GM19452 (cell line): Measurements from ENCODE around the gene SLC22A4.

Source experiments
- ATAC-seq: cut with Tn5 transposase; IDR thresholded peaks from one replicate; pipeline ENCODE4 v1.9.1; 2021; ENCODE audit not compliant: unreplicated experiment

The SLC22A4 gene

DNA sequence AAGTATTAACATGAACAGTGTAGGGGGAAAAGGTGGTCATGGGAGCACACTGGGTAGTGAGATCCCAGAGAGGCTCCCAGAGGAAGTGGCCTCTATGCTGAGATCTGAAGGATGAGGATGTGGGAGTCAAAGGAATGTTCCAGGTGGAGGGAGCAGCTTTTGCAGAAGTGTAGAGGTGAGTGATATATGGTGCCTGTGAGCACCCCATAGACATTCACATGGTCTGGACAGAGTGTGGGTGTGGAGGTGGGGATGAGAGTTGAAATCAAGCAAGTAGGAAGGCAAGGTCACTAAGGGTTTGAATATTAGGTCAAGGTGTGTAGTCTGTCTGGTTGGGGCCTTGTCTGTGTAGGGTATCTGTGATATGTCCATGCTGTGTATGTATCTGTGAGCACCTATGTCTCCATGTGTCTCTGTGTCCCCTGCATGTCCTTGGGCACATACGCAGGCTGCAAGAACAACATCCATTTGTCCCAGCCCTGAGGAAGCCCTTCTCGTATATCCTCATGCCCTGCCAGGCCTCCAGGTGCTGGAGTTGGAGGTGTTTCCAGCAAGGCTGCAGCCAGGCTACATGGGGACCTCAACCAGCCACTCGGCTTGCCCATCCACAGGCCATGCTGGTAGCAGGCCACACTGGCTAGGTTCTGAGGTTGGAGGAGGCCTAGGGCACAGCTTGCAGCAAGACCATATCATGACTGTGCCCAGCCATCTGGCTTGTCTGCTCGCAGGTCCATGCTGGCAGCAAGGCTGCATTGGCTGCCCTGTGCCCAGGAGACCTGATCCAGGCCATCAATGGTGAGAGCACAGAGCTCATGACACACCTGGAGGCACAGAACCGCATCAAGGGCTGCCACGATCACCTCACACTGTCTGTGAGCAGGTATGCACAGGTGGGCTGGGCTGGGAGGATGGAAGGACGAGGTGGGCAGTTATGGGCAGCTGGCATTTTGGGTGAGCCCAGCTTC is 32.0 kb upstream of the SLC22A4 start:
- ATAC-seq: no peak

DNA sequence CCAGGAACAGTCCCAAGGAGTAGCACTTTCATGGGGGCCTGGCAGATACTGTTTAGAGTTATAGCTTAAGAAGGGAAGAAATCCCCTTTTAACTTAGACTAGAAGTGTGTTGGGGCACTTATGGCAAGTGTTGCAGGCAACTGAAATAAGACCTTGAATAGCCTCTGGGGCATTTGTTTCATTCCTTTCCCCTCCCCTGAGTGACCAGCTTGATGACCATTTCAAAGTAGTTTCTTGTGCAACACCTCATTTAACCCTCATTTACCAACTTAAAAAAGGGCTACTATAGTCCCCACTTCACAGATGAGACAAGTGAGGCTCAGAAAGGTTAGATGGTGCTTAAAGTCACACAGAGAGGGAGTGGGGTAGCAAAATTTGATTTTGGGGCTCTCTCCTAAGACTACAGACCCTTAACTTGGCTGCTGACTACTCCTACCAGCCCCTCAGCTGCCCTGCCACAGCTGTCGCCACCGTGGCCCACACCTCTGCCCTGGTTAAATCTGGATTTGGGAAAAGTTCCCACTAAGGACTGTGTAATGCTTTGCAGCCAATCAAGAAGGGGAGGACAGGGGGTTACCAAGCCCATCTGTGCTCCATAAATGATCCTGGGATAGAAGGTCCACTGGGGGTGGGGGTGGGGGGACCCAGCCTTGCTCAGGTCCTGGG is 31.2 kb upstream of the SLC22A4 start:
- ATAC-seq: no peak

DNA sequence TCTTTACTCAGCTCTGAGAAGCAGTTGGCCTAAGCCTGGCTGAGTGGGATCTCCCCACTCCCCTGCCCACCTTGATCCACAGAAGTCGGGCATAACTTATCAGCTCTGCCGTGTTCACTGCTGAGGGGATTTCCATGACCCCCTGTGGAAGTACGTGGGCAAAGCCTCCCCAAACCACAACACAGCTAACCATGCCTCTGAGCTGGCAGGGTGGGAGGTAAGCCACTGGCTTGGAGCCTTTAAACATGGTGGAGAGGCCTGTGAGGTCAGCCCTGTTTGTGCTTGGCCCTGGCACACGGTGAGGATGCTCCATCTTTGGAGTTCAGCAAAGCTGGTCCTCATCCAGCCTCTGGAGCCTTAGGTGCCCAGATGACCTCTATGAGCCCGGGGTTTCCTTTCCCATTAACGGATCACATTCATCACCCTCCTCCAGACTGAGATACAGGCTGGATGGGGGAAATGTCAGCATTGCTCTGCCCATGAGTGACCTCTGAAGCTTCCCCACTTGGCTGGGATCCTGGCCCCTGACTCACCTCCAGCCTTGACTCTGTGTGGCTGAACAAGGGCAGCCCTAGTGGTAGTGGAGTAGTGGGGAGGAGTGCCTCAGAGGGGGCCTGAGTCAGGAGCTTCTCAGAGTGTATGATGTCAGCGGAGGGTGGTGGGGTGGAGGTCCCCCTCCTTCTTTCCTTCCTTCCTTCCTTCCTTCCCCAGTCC is 30.5 kb upstream of the SLC22A4 start:
- ATAC-seq: no peak

DNA sequence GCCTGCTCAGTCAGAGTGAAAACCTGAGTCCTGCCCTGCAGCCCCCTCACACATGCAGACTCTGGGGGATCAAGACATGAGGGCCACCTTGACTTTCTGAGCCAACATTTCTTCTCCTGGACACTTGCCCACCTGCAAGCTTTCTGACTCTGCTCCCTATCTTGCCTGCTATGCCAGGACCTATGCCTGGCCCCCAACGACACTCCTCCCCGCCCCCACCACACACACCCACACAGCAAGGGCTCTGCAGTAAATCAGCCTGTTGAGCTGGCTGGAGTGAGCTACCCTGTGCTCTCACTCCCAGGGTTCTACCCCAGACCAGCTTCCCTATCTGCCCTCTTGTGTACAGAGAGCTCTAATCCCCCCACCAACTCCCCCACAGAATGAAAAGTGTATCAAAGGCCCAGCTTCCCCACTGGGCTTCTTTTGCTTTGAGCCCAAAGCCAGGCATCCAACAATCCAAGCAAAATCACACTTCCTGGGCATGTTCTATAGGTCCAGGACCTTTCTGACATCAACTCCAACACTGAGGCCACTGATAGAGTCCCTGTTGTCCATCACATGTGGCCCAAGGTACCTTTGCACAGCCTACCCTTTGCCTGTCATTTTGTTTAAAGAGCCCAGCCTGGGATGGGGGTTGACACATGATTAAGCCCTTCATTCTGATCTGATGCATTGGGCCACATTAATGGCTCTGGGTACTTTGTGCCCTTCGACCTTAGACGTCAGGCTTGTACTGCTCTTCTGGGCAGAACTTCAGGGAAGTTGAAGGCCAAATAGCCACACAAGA is 29.5 kb upstream of the SLC22A4 start:
- no peak for ATAC-seq

DNA sequence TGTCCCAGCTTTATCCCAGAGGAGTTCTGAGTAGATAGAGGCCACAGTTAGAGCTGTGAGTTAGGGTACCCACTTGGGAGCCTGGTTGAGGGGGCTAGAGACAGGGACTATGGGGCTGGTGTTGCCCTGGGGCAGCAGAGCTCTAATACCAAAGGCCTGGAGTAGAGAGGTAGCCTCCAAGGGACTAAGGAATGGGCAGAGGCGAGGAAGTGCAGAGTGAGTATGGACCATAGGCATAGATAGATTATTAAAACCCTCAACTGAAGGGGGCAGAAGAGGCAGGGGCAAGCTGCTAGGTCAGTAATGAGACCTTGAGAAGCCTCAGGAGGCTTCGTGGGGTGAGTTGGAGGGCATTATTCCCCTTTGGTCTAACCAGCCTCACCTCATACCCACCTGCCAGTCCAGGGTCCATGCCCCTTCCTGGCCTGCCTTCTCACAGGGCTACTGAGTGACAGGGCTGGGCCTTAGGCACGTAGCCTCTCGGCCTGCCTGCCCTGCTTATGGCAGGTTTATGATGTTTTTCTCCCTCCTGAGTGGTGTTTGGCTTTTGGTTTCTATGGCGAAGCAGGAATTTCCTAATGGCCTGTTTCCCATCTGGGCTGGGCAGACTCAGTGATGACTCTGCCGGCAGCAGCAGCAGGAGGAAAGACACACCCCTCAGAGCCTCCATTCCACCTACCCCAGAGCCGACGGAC is 28.7 kb upstream of the SLC22A4 start:
- ATAC-seq: no peak

DNA sequence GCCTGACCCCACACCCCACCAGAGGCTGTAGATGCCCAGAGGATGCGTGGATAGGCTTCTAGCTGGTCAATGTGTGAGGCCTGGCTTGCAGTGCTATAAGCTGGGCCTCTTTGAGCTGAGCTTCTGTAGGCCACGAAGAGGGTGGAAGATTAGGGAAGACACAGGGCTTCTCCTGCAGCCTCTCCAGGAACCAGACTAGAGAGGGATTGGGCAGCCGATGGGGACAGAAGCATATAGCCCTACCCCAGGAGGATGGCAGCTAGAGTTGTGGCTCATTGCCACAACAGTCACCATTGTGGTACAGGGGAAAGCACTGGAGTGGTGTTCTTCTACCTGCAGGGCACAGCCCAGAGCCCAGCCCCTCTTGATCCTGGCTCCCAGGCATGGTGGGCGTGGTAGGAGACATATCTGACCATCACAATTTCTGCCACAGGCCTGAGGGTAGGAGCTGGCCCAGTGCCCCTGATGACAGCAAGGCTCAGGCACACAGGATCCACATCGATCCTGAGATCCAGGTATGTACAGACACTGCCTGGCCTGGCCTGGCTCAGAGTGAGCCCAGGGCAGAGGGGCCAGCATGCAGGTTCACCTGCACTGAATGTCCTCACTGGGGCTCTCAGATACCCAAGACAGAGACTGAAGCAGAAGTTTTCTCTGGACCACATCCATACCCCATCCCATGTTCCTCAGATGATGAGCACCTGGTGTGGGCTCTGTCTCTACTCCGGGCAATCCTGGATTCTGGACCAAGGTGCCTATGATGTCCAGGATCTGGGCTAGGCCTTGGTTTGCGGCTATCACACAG is 28.0 kb upstream of the SLC22A4 start:
- ATAC-seq: no peak

DNA sequence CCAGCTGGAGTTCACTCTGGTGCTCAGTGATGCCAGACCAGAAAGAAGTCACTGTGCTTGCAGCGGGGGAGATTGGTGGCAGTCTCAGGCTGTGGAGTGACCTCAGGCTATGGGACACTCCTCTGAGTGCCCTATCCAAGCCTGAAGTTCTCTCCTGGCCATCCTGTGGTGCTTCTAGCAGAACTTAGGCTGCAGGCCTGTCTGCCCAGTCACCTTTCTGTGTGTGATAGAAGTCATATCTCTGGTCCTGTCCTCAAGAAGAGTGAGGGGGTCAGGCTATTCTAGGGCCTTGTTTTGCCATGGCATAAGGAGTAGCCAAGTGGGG is 27.4 kb upstream of the SLC22A4 start:
- no peak for ATAC-seq

DNA sequence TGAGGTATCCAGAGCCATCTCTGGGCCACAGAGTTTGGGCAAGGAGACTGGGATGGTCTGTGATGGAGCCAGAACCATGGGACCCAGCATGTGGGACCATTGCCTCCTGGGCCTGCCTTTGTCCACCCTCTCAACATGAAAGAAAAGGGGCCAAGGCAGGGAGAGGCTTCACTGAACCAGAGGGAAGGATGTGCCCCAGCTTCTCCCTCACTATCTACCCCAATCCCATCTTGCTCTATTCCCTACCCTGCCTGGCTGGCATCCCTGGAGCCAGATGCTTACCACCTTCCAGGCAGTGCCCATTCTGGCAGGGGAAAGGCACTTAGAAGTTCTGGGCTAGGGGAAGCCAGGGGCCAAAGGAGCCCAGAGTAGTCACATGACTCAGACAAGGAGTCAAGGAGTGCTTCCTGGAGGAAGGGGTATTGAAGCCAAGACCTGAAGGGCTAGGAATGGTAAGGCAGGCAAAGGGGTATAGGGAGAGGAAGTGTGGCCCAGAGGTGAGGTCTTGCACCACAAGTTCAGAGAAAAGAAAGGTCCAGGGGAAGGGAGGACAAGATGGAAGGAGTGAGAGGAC is 26.9 kb upstream of the SLC22A4 start:
- no peak for ATAC-seq

DNA sequence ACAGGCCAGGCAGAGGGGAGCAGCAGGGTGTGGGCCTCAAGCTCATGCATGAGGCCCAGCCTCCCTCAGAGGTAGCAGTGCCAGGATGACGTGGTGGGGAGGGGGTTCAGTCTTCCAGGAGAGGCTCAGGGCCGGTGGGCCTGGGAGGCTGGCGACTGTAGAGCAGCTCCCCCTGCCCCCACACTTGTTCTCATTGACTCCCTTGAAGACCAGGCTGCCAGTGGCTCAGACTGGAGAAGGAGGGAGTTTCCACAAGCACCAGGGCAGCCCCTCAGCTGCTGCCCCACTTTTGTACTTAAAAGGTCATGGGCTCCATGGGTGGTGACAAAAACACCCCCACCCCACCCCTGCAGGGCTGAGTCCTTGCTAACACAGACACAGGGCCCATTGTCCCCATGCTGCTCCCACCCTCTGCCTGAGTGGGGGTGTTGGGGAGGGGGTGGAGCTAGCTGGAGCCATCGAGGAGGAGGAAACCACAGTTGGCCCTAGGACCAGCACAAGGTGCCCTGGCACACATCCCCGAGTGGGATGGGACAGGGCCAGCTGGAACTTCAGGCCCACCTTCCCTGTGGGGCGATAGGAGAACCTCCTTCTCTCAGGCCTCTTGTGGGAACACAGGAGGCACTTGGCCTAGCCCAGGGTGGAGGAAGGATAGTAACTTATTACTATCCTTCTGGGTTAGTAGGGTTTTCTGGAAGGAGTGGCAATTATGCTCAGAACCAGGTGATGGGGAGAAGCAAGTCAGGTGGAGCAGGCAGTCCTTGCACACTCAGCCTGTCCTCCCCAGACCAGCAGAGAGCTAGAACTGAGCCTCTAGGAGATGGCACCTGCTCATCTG is 26.0 kb upstream of the SLC22A4 start:
- ATAC-seq: peak; percentile 6

DNA sequence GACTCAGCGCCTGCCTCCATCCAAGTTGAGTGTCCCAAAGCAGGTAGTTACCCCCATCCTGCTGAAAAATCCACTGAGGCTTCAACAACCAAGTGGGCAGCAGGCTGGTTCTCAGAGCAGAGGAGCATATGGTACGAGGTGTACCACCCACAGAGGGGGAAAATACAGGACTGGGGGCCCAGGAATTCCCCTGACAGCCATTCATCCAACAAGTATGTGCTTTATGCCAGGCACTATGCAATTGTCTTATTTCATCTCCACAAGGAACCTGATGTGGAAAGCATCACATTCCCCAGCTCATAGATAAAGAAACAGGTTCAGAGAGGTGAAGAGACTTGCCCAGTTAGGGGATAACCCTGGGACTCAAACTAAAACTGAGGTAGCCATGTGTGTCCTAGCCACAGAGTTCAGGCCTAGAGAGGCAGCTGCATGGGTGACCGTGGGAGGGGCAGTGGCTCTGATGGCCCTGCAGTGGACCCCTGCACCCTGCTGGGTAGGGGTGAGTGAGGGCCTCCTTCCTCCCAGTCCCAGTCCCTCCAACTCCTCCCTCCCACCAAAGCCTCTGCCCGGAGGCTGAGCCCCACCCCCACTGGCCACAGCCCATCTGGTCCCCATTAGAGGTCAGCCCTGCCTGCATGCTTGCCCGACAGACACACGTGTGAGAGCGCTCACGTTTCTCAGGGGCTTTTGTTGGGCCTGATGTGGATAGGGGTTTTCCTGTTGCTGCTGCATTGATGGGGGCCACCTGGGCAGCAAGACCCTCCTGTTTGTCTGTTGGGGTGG is 25.2 kb upstream of the SLC22A4 start:
- ATAC-seq: peak; percentile 63

DNA sequence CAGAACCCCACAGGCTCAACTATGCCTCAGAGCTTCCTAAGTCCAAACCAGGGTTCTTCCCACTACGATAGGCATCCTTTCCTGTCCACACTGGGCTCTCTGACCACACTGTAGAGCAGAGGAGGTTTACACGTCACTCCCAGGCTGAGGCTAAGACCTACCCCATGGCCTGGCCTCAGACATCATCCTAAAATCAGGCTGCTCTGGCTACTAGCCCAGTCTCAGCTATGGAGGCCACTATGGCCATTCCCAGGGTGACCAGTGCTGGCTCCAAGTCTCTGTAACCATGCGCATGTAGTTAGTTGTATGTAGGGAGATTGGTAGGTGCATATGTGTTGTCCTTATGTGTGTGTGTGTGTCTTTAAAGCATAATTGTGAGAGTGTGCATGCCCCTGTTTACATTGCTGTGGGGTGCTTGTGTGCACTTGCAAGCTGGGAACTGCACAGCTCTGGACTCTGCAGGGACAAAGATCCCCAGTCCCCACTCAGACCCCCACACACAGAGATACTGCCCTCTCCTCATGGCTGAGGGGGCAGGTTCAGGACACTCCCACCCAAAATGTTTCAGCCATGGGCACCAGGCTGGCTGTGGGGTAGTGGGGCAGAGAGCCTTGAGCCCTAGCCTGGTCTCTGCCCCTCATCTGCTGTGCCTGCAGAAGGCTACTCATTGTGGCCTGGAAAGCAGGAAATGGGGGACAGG is 24.4 kb upstream of the SLC22A4 start:
- ATAC-seq: no peak

DNA sequence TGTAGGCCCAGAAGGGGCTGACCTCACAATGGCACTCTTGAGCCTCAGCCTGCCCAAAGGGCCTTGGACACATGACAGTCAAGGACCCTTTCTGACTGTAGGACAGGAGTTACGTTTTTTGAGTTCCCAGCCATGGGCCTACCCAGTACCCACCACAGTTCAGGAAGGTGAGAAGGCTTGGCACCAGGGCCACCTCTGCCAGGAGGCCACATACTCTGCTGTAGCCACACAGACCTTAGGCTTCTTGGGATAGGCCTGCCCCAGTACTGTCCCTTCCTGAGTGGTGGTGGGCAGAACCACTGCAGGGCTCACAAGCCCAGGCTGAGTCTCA is 23.9 kb upstream of the SLC22A4 start:
- no peak for ATAC-seq

DNA sequence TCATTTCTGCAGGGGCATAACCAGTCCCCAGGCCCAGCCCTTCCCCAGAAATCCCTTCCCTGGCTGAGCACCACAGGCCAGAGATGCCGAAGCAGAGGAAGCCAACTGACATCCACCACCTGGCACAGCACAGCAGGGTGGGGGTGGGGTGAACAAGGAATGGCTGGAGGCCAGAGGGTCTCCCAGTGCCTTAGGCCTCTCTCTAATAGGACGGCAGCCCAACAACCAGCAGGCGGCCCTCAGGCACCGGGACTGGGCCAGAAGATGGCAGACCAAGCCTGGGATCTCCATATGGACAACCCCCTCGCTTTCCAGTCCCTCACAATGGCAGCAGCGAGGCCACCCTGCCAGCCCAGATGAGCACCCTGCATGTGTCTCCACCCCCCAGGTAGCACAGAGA is 23.5 kb upstream of the SLC22A4 start:
- ATAC-seq: no peak

DNA sequence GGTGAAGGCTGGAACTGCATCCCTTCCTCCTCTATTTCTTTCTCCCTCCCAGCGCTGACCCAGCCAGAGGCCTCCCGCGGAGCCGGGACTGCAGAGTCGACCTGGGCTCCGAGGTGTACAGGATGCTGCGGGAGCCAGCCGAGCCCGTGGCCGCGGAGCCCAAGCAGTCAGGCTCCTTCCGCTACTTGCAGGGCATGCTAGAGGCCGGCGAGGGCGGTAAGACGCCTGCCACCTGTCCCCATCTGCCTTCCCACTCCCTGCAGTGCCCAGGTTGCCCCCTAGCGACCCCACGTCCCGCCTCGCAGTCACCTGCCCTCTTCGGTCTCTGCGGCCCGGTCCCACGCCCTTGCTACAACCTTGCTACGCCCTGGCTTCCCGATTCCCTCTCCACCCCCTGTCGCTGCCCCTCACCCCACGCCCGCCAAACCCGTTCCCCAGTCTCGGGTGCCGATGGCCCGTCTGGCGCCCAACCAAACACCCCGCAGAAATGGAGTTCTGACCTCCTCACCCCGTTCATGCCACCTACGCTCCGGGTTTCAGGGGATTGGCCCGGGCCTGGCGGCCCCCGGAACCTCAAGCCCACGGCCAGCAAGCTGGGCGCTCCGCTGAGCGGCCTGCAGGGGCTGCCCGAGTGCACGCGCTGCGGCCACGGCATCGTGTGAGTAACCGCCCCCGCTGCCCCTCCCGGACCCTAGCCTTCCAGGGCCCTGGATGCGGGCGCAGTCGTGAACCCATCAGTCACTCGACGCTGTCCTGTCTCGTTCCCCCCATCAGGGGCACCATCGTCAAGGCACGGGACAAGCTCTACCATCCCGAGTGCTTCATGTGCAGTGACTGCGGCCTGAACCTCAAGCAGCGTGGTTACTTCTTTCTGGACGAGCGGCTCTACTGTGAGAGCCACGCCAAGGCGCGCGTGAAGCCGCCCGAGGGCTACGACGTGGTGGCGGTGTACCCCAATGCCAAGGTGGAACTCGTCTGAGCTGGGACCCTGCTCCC is 22.6 kb upstream of the SLC22A4 start:
- no peak for ATAC-seq

DNA sequence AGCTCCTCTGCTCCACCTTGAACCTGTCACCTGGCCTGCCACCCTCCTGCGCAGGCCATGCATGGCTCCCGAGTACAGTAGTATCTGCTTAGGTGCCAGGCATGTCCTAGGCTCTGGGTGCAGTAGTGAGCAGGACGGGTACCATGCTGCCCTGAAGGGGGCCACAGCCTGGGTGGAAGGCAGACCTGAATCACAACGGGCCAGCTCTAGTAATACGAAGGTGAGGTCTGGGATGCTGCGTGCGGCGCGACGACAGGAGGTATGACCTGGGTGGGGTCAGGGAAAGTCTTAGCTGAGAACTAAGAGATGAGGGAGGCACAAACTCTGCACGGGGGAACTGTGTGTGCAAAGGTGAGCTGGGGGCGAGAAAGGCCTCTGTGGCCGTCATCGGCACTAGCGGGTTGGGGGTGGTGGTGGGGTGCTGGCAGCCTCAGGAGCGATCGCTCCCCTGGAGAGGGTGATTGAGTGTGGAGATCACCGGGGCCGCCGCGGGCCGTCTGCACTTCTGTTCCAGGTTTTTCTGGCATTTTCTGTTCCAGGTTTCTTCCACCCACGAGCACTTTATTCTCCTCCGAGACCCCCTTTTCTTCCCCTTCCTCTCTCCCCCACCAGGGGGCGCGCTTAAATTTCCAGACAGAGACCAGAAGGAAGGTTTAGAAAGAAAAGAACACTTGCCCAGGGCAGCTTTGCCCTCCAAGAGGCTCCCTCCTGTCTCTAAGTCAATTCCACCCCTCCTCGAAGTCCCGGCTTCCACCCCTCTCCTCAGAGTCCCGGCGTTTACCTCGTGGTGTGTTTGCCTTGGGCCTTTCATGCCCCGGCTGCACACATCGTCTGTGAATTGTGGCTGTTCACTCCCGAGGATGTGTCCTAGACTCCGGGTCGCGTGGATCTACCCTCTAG is 21.6 kb upstream of the SLC22A4 start:
- ATAC-seq: no peak
